CD4-positive, alpha-beta T cell treated with Interleukin-4 for 1 hour (primary cell): ENCODE data around the gene RAB9B.
A peak's percentile ranks its signal among the peaks of the same experiment; 100 is the strongest.
"Not testable (repeated sequence)": the region's sequence is repeated elsewhere in the genome, so short reads cannot be mapped to it uniquely, and the experiment has no call there.

Experiments
- DNase-seq, 2 donors: peaks; one replicate each; pipeline ENCODE4 v3.0.0-alpha.2; 2020 to 2022

RAB9B gene, protein sequence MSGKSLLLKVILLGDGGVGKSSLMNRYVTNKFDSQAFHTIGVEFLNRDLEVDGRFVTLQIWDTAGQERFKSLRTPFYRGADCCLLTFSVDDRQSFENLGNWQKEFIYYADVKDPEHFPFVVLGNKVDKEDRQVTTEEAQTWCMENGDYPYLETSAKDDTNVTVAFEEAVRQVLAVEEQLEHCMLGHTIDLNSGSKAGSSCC

DNA sequence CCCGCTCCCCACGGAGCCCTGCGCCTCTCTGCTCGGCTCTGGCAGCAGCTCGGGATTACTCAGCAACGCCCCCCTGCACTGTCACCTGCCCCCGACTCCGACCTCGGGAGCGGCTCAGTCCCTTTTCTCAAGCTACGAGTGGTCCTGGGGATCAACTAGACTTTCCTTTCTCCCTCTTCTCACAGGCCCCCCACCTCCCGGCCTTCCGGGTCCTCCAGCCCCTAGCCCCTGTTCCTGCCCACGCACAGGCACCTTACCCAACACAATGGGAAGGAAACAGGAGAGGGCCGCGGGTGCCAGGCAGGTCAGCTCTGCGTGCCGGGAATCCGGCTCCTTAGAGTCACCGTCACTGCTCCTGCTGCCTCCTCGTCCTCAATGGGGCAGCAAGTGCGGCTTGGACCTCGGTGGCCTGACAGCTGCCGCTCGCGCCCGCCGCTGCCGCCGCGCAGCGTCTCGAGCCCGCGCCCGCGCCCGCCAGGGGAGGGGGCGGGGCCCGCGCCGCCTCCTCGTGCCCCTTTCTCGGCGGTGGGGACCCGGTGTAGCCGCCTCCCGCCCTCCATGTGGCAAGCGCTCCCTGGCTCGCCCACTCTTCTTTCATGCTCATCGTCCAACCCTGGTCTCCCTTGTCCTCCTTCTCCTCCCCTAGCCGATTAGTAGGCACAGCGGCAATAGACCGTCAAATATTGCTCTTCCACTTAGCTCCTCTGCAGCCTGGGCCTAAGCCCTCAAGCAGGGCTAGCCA is at the start of gene RAB9B:
RAB9B (minus strand) TSS at position 455 of the 742 bp plus-strand sequence. CDS start 6,473 bp downstream, outside the sequence.
- DNase-seq = peak; percentile 59 to 72

DNA sequence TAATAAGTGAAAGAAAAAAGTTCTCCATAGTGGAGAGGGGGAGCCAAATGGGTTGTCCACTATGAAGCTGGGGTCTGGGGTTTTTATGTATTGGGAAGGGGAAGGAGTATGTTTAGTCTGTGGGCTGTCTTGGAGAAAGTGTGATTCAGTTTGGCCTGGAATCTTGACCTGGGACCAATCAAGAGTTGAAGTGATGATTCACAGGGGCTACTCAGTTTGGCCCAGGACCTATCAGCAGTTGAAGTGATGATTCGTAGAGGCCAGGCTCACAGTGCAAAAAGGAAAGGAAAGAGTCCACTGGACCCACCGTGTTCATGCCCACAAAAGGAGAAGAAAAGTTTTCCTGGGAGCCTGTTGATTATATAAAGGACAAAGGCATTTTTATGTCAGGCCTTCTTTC is 47.3 kb upstream of the RAB9B start:
- DNase-seq = no peak

DNA sequence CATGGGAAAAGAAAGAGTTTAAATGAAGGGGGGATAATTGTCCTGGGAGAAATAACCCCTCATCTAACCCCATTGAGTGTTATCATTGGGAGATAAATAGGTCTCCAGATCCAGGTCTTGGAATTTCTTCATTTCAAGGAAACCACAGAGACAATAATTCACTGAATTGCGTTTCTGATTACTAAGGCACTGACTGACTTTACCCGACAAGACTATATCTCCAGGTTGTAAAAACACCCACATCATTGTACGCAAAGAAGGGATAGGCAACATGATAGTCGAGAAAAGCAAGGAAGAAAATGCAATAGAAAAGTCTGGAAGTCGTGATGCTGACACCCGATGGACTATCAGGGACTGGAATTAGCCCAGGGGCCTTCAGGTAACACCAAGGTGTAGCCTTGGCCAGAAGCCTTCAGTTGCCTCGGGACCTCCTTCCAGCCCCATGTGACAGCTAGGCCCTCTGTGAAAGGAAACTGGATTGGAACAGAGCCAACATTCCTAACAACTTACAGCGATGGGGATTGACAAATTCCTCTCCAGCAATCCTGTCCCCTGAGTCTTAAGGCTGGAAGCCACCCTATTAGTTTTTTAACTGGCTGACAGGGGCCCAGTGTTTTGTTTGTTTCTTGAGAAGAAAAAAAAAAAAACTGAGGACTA is 46.5 kb upstream of the RAB9B start:
- no peak for DNase-seq

DNA sequence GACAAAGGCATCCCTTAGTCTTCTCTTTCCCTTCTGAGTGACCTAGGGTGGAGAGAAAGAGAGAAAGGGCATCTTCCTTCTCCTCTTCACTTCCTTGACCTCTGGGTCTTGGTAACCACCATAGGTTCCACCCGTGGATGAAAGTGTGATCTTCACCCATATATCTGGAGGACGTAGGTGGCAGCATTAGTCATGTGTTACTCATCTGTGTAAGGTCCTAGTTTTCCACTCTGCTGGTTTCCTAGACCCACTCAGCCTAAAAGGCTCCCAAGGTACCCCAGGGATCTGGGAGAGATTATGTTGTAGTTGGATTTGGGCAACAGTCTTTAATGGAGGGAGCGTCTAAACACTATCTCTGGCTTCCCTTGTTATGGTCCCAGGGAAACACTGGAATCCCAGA is 45.5 kb upstream of the RAB9B start:
- DNase-seq = no peak

DNA sequence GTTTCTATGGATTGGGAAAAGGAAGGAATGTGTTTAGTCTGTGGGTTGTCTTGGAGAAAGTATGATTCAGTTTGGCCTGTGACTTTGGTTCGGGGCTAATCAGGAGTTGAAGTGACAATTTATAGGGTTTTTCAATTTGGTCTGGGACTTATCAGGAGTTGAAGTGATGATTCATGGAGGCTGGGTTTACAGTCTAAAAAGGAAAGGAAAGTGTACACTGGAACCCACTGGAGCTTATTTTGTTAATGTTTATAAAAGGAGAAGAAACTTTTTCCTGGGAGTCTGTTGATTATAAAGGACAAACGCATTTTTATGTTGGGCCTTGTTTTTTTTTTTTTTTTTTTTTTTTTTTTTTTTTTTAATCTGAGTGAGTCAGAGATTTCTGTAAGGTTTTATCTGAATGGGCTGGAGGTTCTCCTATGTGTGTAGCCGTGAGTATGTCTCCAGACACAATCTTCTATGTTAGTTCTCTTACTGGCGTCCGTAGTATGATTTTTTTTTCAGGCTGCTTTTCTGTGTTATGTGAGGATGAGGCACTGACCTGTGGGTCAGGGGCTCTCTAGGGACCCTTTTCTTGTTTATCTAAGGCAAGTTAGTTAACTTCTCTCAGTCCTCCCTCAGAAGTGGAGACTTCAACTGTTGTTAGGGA is 33.0 kb upstream of the RAB9B start:
- DNase-seq = no peak

DNA sequence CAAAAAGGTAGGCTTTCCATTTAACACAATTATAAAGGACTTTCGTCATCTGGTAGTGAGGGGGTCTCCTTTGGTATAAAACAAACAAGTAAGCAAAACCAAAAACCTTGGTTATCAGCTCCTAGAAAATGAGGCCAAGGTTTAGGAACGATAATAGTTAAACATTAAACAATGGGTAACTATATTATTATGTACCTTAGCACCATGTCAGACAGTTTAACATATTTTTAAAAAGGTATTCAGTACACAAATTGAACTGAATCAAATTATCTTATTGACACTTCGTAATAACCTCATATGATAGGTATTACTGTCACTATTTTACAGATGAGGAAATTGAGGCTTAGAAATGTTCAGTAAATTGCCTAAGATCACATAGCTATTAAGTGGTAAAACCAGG is 32.1 kb upstream of the RAB9B start:
- DNase-seq = no peak

DNA sequence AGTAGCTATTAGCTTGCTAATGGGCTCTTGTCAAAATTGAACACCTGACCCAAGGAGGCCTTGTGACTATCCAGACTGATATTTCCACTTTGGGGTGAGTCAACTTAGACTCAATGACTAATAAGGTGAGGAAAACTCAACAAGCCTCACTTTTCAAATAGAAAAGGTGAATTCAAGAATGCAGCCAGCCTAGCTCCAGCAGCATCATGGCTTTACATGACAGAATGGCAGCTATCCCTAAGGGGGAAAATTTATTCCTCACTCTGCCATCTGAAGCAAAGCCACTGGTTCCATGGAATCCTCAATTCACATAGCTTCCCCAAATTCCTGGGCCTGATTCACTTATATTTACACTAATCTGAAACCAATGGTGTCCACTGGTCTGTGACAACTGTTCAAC is 29.1 kb upstream of the RAB9B start:
- DNase-seq = no peak

DNA sequence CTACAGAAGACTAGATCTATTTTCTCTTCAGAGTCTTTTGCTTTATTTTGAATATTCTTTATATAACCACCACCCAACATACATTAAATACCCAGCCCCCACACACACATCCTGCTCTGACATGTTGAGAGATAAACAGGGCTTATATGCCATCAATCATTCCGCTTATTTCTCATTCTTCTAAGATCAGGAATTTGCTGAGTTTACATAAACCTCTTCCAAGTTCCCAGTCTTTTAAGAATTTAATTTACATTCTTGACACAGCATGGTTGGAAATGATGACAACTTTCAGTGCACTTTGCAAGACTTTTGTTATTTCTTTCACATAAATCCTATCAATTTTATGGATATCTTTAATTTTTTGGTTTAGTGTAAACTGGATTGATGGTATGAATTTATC is 17.5 kb upstream of the RAB9B start:
- no peak for DNase-seq

DNA sequence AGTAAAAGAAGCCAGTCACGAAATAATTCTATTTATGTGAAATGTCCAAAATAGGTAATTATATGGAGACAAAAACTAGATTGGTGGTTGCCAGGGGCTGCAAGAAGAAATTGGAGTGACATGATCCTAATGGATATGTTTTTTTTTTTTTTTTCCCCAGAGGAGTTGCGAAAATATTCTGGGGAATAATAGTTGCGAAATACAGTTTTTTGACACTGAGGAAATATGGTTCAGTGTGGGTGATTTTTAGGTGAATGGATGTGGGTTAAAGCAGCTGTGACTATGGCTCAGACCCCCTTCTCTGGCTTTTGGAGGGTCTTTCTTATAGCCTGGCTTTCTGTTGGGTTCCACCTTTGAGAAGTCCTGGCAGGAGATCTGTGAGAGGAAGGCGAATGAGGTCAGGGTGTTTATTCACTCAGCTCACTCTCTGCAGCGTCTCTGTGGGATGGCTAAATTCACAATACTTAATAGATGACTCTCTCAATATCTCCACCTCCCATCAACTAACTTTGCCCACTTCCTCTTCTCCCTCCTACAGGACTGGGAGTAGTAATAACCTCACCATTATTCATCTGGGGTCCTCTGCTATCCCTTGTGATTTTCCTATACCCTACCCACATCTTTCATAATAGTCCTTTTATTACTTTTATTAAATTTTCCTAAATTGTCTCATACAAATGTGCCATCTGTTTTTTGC is 15.3 kb upstream of the RAB9B start:
- DNase-seq = no peak

DNA sequence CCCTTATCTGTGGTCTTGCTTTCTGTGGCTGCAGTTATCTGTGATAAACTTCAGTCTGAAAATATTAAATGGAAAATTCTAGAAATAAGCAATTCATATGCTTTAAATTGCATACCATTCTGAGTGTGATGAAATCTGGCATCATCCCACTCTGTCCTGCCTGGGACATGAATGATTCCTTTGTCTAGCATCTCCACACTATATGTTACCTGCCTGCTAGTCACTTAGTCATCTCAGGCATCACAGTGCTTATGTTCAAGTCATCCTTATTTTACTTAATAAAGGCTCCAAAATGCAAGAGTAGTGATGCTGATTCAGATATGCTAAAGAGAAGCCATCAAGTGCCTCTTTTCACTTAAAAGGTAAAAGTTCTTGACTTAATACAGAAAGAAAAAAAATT is 14.3 kb upstream of the RAB9B start:
- no peak for DNase-seq

DNA sequence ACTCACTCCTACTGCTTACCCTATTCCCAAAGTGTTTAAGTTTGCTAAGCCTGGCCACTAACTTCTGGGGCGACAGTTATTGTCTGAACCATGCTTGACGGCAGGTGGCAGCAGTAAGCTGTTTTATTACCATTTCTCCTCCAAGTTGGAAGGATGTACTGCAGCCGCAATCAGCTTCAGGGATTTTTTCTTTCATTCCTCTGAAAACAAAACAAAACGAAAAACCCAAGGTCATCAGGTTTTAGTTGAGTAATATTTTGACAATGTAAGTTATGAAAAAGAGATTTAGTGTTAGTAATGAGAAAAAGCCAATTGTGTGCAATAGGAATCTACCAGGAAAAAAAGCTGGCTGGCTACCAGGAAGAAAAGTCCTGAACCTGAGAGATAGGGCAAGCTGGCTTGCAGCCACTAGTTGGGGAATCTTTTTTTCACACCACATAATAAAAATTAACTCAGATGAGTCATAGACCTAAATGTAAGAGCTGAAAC is 13.2 kb upstream of the RAB9B start:
- peak; percentile 41 to 46 for DNase-seq

DNA sequence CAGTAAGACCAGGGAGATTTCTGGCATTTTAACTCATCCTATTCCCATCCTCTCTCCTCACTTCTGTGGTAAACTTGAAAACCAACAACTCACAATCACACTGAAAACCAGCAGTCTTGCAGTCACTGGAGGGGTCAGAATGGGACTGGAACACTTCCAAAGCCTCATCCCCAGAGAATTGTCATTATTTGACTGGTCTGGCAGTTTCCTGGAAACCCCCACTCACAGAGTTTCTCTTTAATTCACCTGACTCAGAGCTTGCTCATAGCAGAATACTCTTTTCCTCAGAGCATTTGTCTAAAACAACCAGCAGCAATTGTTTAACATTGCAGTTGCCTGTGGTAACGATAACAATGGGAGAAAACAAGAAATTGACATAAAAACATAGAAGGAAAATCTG is 7.3 kb upstream of the RAB9B start:
- DNase-seq = no peak

DNA sequence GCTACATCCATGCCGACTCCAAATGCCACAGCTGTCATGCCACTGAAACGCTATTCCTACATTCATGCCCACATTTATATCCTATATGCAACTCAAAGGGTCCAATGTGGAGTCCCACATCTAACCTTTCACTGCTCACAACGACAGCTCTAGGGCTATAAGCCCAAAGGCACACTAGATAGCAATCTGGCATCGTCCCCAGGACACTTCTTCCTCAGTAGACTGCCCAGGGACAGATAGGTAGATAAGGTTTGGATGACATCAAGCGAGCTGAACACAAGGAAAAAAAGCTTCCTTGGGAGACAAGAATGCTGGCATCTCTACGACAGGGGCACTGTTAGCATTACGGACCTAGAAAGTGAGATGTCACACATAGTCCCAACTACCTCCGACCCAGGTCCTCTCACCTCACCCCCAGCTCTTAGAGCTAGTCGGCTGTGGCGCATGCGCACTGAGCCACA is 685 bp downstream of the RAB9B start:
- DNase-seq = no peak

DNA sequence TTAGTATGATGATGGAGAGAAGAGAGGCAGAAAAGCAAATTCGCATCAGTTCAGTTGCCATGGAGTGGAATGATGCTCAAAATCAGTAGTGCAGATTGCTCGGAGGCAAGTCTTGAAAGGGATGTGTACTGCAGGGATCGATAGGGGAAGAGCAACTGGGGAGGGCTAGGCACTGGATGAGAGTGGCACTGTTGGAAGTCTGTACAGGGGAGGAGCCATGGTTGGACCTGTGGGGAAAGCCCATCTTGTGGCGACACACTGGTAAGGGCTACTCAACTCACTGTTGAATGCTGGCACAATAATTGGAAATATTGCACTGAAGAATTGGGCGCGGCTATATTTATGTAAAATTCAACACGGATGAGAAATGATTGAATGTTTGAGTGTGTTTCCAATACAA is 1.2 kb downstream of the RAB9B start:
- no peak for DNase-seq

DNA sequence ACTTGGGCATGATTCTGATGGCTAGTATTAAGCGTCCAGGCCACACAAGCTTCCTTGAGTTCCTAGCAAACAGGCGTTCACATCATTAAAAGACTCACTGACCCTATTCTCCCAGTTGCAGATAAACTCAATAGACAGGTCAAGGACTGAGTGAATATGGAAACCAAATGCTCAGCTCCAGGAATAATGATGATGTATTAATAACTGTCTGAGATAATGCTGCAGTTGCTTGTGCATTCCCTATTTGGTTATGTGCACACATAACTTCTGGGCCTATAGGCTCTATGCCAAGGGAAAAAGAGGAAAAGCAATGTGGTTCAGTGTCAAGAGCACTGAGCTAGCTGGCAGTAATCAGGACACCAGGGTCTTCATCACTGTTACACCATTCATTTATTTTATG is 3.5 kb downstream of the RAB9B start:
- DNase-seq = no peak

DNA sequence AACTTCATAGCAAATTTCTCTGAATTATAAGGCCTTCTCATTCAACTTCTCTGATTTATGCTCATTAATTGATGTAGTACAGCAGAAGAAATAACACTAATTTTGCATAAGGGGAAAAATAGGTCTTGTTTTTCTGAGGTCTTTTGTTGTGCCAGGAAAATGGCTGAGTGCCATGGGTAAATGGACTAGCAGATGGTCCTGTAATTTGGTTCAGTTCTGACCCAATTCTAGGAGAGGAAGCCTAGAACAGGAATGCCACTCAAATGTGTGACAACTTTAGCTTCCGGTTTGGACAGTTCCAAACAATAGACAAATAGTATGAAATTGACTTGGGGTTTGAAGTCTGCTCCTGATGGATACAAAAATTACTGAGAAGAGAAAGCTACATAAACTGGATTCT is 6.2 kb downstream of the RAB9B start:
- DNase-seq = no peak

DNA sequence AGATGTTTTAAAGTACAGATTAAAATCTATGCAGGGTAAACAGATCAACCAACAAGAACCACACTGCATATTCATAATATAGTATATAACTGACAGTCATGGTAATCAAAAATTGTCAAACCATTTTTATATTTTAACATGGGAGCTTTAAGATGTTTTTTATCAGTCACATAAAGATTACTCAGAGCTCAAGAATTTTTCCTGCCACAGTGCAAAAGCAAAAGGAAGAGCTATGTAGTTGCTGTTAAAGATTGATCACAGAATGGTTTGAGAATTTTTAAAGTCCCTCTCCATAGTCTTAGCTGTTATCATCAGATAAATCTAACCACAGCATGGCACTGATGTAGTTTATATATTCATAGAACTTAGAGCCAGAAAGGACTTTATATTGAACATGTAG is 8.5 kb downstream of the RAB9B start:
- DNase-seq = no peak

DNA sequence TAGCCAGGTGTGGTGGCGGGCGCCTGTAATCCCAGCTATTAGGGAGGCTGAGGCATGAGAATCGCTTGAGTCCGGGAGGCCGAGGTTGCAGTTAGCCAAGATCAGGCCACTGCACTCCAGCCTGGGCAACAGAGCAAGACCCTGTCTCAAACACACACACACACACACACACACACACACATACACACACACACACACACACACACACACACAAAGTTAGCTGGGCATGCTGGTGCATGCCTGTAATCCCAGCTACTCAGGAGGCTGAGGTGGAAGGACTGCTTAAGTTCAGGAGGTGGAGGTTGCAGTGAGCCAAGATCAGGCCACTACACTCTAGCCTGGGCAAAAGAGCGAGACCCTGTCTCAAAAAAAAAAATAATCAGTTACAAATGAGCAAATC is 11.3 kb downstream of the RAB9B start:
- DNase-seq = not testable (repeated sequence)

DNA sequence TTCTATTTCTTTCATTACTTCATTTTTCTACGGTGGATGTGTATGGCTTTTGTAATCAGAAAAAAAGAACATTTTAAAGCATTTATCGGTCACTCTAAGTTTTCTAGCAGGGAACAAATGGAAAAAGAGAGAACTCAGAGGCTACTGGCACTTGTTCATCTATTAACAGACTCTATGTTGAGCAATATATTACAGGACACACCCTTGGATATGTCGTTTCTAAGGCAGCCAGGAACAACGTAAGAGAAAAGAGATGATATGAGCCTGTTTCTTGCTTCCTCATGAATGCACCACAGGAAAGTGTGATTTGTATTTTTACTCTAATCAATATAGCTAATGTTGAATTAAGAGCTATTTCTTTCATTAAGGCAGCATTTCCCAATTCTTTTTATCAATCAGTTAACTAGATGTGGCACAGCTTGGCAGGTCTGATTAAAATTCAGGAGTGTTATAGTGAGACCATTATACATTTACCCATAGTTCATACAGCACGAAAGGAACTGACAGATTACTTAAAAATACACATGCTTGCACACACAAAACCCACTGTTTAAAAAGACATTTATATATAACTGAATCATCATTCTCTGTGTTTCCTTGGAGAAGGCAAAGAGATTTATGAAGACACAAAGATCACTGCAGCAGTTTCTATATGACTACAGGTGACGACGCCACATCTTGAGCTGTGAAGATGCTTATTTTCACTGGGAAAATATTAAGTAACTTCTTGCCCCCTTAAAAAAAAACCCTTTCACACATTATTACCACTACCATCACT is 13.0 kb downstream of the RAB9B start:
- DNase-seq = no peak

DNA sequence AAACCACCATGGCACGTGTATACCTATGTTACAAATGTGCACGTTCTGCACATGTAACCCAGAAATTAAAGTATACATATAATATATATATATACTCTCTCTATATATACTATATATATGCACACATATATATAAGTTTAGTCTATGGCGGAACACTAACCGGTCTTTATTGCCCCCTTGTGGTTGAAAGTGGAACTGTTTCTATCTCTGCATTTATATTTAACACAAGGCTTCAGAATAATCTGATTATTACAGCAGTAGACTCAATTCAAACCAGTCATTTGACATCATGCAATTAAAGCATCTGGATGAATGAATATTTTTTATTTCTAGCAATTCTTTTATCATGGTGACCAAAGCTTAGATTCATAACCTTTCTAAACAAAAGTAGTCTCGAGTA is 14.6 kb downstream of the RAB9B start:
- peak in 1 of 2 donors; percentile 61 for DNase-seq

DNA sequence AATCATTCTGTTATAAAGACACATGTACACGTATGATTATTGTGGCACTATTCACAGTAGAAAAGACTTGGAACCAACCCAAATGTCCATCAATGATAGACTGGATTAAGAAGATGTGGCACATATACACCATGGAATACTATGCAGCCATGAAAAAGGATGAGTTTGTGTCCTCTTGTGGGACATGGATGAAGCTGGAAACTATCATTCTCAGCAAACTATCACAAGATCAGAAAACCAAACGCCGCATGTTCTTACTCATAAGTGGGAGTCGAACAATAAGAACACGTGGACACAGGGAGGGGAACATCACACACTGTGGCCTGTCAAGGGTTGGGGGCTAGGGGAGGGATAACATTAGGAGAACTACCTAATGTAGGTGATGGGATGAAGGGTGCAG is 15.0 kb downstream of the RAB9B start:
- not testable (repeated sequence) for DNase-seq

DNA sequence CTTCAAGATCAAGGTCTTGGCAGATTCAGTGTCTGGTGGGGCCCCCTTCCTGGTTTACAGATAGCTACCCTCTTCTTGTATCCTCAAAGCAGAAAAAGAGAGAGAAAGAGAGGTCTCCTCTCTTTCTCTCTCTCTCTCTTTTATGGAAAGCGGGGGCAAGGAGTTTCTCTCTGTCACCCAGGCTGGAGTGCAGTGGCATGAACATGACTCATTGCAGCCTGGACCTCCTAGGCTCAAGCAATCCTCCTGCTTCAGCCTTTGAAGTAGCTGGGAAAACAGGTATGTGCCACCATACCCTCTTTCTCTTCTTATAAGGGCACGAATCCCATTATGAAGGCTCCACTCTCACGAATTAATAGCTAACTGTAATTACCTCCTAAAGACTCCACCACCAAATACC is 20.2 kb downstream of the RAB9B start:
- no peak for DNase-seq
